Measurements from ENCODE around the gene GSTA4.
"Not testable (repeated sequence)": the region's sequence is repeated elsewhere in the genome, so short reads cannot be mapped to it uniquely, and the experiment has no call there.

GSTA4 gene

GRCh38 chr6:52966101-52966500 is 29.0 kb downstream of the GSTA4 start:
- no peak for DNase-seq

- no peak for DNase-seq
Measured at GRCh38 chr6:52965380-52965779, 29.7 kb downstream of the GSTA4 start.

- no peak for DNase-seq
Measured at GRCh38 chr6:52964318-52964717, 30.8 kb downstream of the GSTA4 start.

- no peak for DNase-seq
Measured at GRCh38 chr6:52962701-52963100, 32.4 kb downstream of the GSTA4 start.

GRCh38 chr6:52961022-52961421 is 34.1 kb downstream of the GSTA4 start:
- DNase-seq, result not testable (repeated sequence)

- DNase-seq, result not testable (repeated sequence)
Measured at GRCh38 chr6:52960211-52960610, 34.9 kb downstream of the GSTA4 start.

GRCh38 chr6:52958546-52959255 is 36.4 kb downstream of the GSTA4 start:
- no peak for DNase-seq

GRCh38 chr6:52955871-52956270 is 39.2 kb downstream of the GSTA4 start:
- no peak for DNase-seq

GRCh38 chr6:52953911-52954839 is 40.9 kb downstream of the GSTA4 start:
- no peak for DNase-seq

- DNase-seq, result no peak
Measured at GRCh38 chr6:52946306-52946705, 48.8 kb downstream of the GSTA4 start.

GRCh38 chr6:52942821-52943220 is 52.3 kb downstream of the GSTA4 start:
- not testable (repeated sequence) for DNase-seq

- no peak for DNase-seq
Measured at GRCh38 chr6:52942221-52942620, 52.9 kb downstream of the GSTA4 start.

GRCh38 chr6:52937908-52938307 is 57.2 kb downstream of the GSTA4 start:
- DNase-seq, result no peak

- no peak for DNase-seq
Measured at GRCh38 chr6:52933778-52934177, 61.3 kb downstream of the GSTA4 start.

- DNase-seq, result no peak
Measured at GRCh38 chr6:52931351-52931750, 63.7 kb downstream of the GSTA4 start.

GRCh38 chr6:52929321-52930164 is 65.5 kb downstream of the GSTA4 start:
- no peak for DNase-seq

Measured in activated effector memory CD4-positive, alpha-beta T cell treated with anti-CD3 and anti-CD28 coated beads, Interleukin-2, amount 50 U/mL, for 16 hours (primary cell).